HG02610 (cell line): ENCODE results near the gene FHL2.
A peak's percentile ranks its signal among the peaks of the same experiment; 100 is the strongest.
"Not testable (repeated sequence)": the region's sequence is repeated elsewhere in the genome, so short reads cannot be mapped to it uniquely, and the experiment has no call there.

Source experiments
- ATAC-seq: cut with Tn5 transposase; IDR thresholded peaks from one replicate; pipeline ENCODE4 v1.9.1; 2021; ENCODE audit warnings: mild to moderate bottlenecking, moderate library complexity; ENCODE audit not compliant: unreplicated experiment

The FHL2 gene

GRCh38 chr2:105357122-105357521, 41.7 kb downstream of the FHL2 start:
- no peak for ATAC-seq

DNA sequence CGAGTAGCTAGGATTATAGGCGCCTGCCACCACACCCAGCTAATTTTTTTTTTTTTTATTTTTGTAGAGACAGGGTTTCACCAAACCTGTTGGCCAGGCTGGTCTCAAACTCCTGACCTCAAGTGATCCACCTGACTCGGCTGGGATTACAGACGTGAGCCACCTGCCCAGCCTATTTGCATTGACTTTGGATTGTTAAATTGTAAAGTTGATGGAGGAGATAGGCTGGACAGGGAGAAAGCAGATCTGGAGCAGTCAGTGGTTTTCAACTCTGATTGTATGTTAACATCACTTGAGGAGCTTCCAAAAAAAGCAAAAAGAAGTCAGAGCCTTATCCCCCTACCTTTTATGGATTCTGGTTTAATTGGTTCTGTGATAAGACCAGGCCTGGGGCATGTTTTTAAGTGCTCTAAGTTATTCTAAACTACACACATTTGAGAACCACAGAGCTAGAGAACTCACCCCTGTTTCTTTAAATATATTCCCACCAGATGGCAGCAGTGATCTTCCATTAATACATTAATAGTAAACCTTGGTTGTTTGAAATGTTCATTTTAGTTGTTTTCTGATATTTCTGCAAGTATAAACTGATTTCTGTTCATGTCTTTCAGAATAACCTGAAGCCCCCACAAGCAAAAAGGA, 54.0 kb downstream of the FHL2 start:
- ATAC-seq: no peak

- no peak for ATAC-seq
These were observed 59.4 kb downstream of the FHL2 start for GRCh38 chr2:105339414-105339813.

- peak; percentile 14 for ATAC-seq
These were observed 60.8 kb downstream of the FHL2 start for GRCh38 chr2:105338020-105338385.

GRCh38 chr2:105337122-105338019, 61.5 kb downstream of the FHL2 start, which contains the start of gene C2orf49:
Gene C2orf49, plus strand, starts transcription at chr2:105337540. Its CDS starts 48 bp downstream, at chr2:105337588.
- peak; percentile 88 for ATAC-seq

DNA sequence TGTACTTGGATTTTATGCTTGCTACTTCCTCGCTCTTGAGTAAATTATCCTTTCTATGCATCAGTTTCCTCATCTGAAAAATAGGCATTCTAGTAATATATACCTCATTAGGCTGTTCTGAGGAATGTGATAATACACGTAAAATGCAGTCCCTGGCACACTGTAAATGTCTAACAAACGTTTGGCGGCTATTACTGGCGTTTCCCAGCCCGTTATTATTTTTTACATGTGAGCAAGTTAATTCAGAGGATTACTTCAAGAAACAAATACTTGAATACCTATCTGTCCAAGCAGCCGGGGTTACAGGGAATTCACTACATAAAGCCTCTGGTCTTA, 62.1 kb downstream of the FHL2 start:
- ATAC-seq: no peak

GRCh38 chr2:105335469-105335868, 63.4 kb downstream of the FHL2 start:
- ATAC-seq: no peak

DNA sequence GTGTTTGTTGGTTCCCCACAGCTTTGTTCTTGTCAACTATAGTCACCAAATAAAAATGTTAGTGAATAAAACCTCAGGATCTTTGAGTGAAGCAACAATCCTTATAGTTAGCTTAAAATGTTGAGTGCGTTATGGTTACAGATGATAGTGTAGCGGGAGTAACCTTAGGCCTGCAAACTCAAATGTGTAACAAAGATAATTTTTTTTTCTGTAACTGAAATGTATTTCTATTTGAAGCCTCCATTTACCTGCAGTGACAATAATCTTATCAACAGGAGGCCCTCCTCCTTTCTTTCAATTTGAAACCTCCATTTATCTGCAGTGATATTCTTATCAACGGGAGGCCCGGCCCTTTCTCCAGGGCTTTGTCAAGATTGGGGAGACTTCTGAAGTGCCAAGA, 64.6 kb downstream of the FHL2 start:
- ATAC-seq: no peak

- ATAC-seq: no peak
These were observed 68.0 kb downstream of the FHL2 start for GRCh38 chr2:105330681-105331375.

GRCh38 chr2:105329561-105330495, 69.0 kb downstream of the FHL2 start, which contains the start of gene TGFBRAP1:
Gene TGFBRAP1, minus strand, starts transcription at chr2:105329735. Its CDS starts 21,434 bp downstream, at chr2:105308301.
- ATAC-seq: peak; percentile 73

- ATAC-seq: no peak
These were observed 69.7 kb downstream of the FHL2 start for GRCh38 chr2:105329197-105329554.

DNA sequence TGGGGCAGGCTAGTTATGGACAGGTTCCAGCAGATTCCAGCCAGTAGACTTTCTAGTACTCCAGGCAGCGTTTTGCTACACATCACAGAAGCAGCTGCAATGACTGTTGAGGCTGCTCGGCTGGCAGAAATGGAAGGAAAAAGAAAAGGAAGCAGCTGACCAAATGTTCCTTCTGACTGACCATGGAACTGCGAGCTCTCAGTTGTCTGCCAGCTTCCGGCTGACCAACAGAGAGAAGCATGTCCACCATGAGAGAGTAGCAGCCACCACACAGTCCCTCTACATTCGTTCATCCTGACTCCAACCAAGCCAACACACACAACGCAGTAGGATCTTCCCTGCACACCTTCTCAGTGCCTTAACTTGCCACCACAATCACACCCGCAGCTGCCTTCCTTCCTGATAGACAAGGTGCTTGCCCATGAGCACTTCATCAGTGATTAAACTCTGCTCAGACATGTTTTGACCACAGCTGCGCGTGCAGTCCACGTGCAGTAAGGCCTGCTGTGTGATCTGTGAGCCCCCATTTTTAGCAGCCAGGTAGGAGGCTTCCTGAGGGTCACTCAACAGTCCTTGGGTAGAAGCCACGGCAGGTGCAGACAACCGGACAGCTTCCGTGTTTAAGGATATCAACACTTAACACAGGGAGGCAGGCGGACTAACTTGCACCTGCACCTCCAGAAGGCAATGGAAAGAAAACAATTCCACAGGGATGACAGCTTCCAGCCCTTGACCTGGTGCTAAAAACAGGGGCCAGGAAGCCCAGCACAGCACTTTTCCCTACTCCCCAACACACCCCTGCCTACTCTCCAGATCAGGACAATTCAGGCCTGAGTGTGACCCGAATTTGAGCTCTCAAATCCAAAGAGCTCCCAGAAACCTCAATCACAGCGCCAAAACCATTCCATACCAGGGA, 70.3 kb downstream of the FHL2 start:
- ATAC-seq: peak; percentile 20

- ATAC-seq: no peak
These were observed 71.2 kb downstream of the FHL2 start for GRCh38 chr2:105327690-105328089.

GRCh38 chr2:105327271-105327670, 71.6 kb downstream of the FHL2 start:
- ATAC-seq: not testable (repeated sequence)

GRCh38 chr2:105325389-105325963, 73.4 kb downstream of the FHL2 start:
- ATAC-seq: no peak

DNA sequence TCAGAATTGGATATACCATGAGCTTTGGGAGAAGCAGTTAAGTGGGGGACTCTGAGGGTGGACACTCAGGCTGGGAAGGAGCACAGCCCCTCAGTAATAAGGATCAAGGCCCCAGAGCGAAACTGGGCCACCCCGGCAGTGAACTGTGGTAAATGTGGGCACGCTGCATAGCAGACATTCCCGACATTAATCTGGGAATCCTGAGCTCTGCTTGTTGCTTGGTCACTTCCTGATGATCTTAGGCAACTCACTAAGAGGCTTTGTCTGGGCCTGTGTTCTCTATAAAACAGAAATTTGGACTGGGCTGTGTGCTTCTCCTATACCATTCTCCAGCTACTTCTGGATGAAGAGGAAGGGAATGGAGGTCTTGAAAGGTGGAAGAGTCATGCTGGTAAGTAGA, 74.1 kb downstream of the FHL2 start:
- no peak for ATAC-seq

GRCh38 chr2:105324101-105324500, 74.8 kb downstream of the FHL2 start:
- ATAC-seq: no peak

DNA sequence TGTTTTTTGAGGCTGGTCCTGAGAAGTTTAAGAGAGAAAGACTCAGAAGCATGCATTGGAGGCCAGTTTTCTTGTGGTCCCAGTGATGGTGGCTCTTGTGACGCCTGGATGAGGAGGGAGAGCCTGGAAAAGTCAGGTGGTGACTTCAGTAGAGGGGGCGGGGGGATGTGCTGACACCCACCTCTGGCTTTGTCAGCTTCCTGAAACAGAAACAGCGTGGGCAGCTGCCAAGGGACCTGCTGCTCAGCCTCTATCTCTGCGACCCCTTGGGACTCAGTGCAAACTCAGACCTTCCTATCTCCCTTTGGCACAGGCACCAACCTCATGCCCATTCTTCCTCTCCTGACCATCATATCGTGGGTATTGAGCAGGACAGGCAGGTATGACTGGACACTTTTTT, 75.7 kb downstream of the FHL2 start:
- ATAC-seq: peak; percentile 22
